GM18951 (cell line): Measurements from ENCODE around the gene SSBP2.

Source experiments
- POLR2A ChIP-seq: IDR thresholded peaks from 4 replicates; pipeline ENCODE4 v1.6.1; 2011; ENCODE audit warnings: mild to moderate bottlenecking; ENCODE audit not compliant: insufficient read length, insufficient read depth; ENCODE audit errors: extremely low read depth
- in situ Hi-C: fragments of 300-500 bp; cut with MboI; formaldehyde crosslinking; loops from one replicate; pipeline ENCODE4 v1.12.0; 2022; ENCODE audit warnings: low sequenced_read_pairs, mixed read lengths, inconsistent platforms; ENCODE audit not compliant: unreplicated experiment

Gene SSBP2

GRCh38 chr5:81393783-81394718, 356.8 kb downstream of the SSBP2 start, which contains the start of gene ACOT12:
Gene ACOT12 (minus strand): TSS chr5:81394134. CDS start chr5:81394114, 20 bp downstream.
- in situ Hi-C loops = no loop called here
- TF ChIP-seq POLR2A = no peak

- in situ Hi-C loops = no loop called here
- no peak for TF ChIP-seq POLR2A
These were observed 357.5 kb downstream of the SSBP2 start for GRCh38 chr5:81393430-81393782.

- TF ChIP-seq POLR2A = no peak
These were observed 361.9 kb downstream of the SSBP2 start for GRCh38 chr5:81389025-81389424.

GRCh38 chr5:81388169-81388568, 362.7 kb downstream of the SSBP2 start:
- in situ Hi-C loops = no loop called here
- TF ChIP-seq POLR2A = no peak

More at GRCh38 chr5:81389025-81389424, 361.9 kb downstream of the SSBP2 start:
- in situ Hi-C loops = no loop called here

- TF ChIP-seq POLR2A = no peak
- in situ Hi-C loops = no loop called here
These were observed 367.0 kb downstream of the SSBP2 start for GRCh38 chr5:81383867-81384266.

GRCh38 chr5:81371354-81371876, 379.5 kb downstream of the SSBP2 start:
- in situ Hi-C loops = no loop called here
- TF ChIP-seq POLR2A = no peak

GRCh38 chr5:81370912-81371311, 380.0 kb downstream of the SSBP2 start:
- TF ChIP-seq POLR2A = no peak
- in situ Hi-C loops = no loop called here

- TF ChIP-seq POLR2A = no peak
- in situ Hi-C loops = no loop called here
These were observed 385.4 kb downstream of the SSBP2 start for GRCh38 chr5:81365541-81365940.

- in situ Hi-C loops = no loop called here
- no peak for TF ChIP-seq POLR2A
These were observed 387.6 kb downstream of the SSBP2 start for GRCh38 chr5:81363093-81363871.
